Activated CD4-positive, CD25-positive, alpha-beta regulatory T cell treated with anti-CD3 and anti-CD28 coated beads, Interleukin-2, amount 50 U/mL, for 16 hours (primary cell): ENCODE results near the gene PTPRS.
"Not testable (repeated sequence)": the region's sequence is repeated elsewhere in the genome, so short reads cannot be mapped to it uniquely, and the experiment has no call there.

ENCODE experiments used
- DNase-seq: peaks from one replicate; pipeline ENCODE4 v3.0.0-alpha.2; 2020; ENCODE audit warnings: low read depth, low spot score

PTPRS gene

GRCh38 chr19:5340637-5341447, at the start of gene PTPRS:
Gene PTPRS (minus strand): TSS chr19:5340812. CDS start chr19:5286140, 54,672 bp downstream.
- DNase-seq, result peak; percentile 6

- no peak for DNase-seq
Observed at GRCh38 chr19:5389353-5389752, 48.7 kb upstream of the PTPRS start.

GRCh38 chr19:5387472-5387871, 46.9 kb upstream of the PTPRS start:
- DNase-seq, result no peak

- DNase-seq, result no peak
Observed at GRCh38 chr19:5386841-5387240, 46.2 kb upstream of the PTPRS start.

- not testable (repeated sequence) for DNase-seq
Observed at GRCh38 chr19:5381197-5381596, 40.6 kb upstream of the PTPRS start.

- no peak for DNase-seq
Observed at GRCh38 chr19:5380215-5380919, 39.8 kb upstream of the PTPRS start.

GRCh38 chr19:5376928-5377327, 36.3 kb upstream of the PTPRS start:
- no peak for DNase-seq

GRCh38 chr19:5372572-5373200, 32.1 kb upstream of the PTPRS start:
- DNase-seq, result no peak

GRCh38 chr19:5369962-5370367, 29.4 kb upstream of the PTPRS start:
- DNase-seq, result no peak

- no peak for DNase-seq
Observed at GRCh38 chr19:5369304-5369703, 28.7 kb upstream of the PTPRS start.

- DNase-seq, result no peak
Observed at GRCh38 chr19:5367530-5368133, 27.0 kb upstream of the PTPRS start.

GRCh38 chr19:5365905-5366304, 25.3 kb upstream of the PTPRS start:
- DNase-seq, result no peak

- no peak for DNase-seq
Observed at GRCh38 chr19:5364674-5365073, 24.1 kb upstream of the PTPRS start.

GRCh38 chr19:5361839-5362238, 21.2 kb upstream of the PTPRS start:
- not testable (repeated sequence) for DNase-seq

- DNase-seq, result no peak
Observed at GRCh38 chr19:5361407-5361806, 20.8 kb upstream of the PTPRS start.

- DNase-seq, result no peak
Observed at GRCh38 chr19:5360003-5360780, 19.6 kb upstream of the PTPRS start.

- DNase-seq, result no peak
Observed at GRCh38 chr19:5358173-5358800, 17.7 kb upstream of the PTPRS start.

- no peak for DNase-seq
Observed at GRCh38 chr19:5357584-5357983, 17.0 kb upstream of the PTPRS start.

GRCh38 chr19:5356918-5357317, 16.3 kb upstream of the PTPRS start:
- no peak for DNase-seq

- no peak for DNase-seq
Observed at GRCh38 chr19:5356428-5356827, 15.8 kb upstream of the PTPRS start.

GRCh38 chr19:5355693-5356092, 15.1 kb upstream of the PTPRS start:
- no peak for DNase-seq
